PC-9 (cell line): ENCODE data around the gene ROS1. TPM values are rescaled to one million over a fixed set of nuclear protein-coding genes. Genes with fewer than 3 reads are reported as not detected.
"Not testable (repeated sequence)": the region's sequence is repeated elsewhere in the genome, so short reads cannot be mapped to it uniquely, and the experiment has no call there.

ENCODE experiments used
- BruUV-seq: library from RNA; stranded (reverse); fragments of 400-500 nt; replicated peaks from 2 replicates; lab custom pipeline; 2021; lab: Mats Ljungman, UMichigan
- CTCF ChIA-PET: fragments of 300-600 bp; sonication (Branson Sonifier 250); formaldehyde crosslinking; loops from one replicate; lab custom pipeline; 2022; ENCODE audit warnings: antibody characterized with exemption; lab: Charles Lee
- POLR2A ChIA-PET: fragments of 300-600 bp; sonication (Branson Sonifier 250); formaldehyde crosslinking; loops from one replicate; lab custom pipeline; 2022; ENCODE audit warnings: antibody characterized with exemption; ENCODE audit not compliant: unreplicated experiment; lab: Charles Lee
- DNase-seq, 2 experiments: peaks; one replicate each; pipeline versions ENCODE4 v3.0.0 to v3.0.0-alpha.2; 2015 to 2022; ENCODE audit warnings: mixed read lengths in 1 of 2
- H2AFZ ChIP-seq: fragments of 200-600 bp; sonication (generic); 2 replicates; pipeline ENCODE4 v1.8.1; 2017; ENCODE audit warnings: antibody characterized with exemption
- H3F3A ChIP-seq: fragments of 200-600 bp; sonication (generic); 2 replicates; pipeline ENCODE4 v1.8.1; 2017; ENCODE audit warnings: antibody characterized with exemption, mild to moderate bottlenecking, low read depth; ENCODE audit not compliant: insufficient read depth
- H3K27ac ChIP-seq: fragments of 200-600 bp; sonication (generic); 2 replicates; pipeline ENCODE4 v1.6.1; 2016; ENCODE audit warnings: mixed run types
- H3K27me3 ChIP-seq: fragments of 200-600 bp; sonication (generic); 2 replicates; pipeline ENCODE4 v1.6.1; 2016; ENCODE audit warnings: low read depth, mixed run types; ENCODE audit not compliant: insufficient read depth
- H3K36me3 ChIP-seq: fragments of 200-600 bp; sonication (generic); 2 replicates; pipeline ENCODE4 v1.6.1; 2016; ENCODE audit warnings: low read depth, mixed run types
- H3K4me1 ChIP-seq: fragments of 200-600 bp; sonication (generic); replicated peaks from 2 replicates; pipeline ENCODE4 v1.6.1; 2016; ENCODE audit warnings: mixed run types; ENCODE audit not compliant: insufficient read depth
- H3K4me2 ChIP-seq: fragments of 200-600 bp; sonication (generic); 2 replicates; pipeline ENCODE4 v1.6.1; 2017; ENCODE audit warnings: mixed run types
- H3K4me3 ChIP-seq: fragments of 200-600 bp; sonication (generic); 2 replicates; pipeline ENCODE4 v1.6.1; 2016; ENCODE audit warnings: mixed run types
- H3K79me2 ChIP-seq: fragments of 200-600 bp; sonication (generic); 2 replicates; pipeline ENCODE4 v1.6.1; 2017; ENCODE audit warnings: low read depth, mixed run types
- H3K9me2 ChIP-seq: fragments of 200-600 bp; sonication (generic); 2 replicates; pipeline ENCODE4 v1.8.1; 2017; ENCODE audit warnings: mild to moderate bottlenecking; ENCODE audit not compliant: insufficient read depth
- H3K9me3 ChIP-seq: fragments of 200-600 bp; sonication (generic); 2 replicates; pipeline ENCODE4 v1.8.1; 2016; ENCODE audit warnings: low read depth; ENCODE audit not compliant: insufficient read depth
- H4K20me1 ChIP-seq: fragments of 200-600 bp; sonication (generic); 2 replicates; pipeline ENCODE4 v1.8.1; 2017; ENCODE audit not compliant: insufficient read depth
- intact Hi-C: fragments of 100-400 bp; cut with micrococcal nuclease; formaldehyde crosslinking; loops from one replicate; pipeline ENCODE4 v1.10.0; 2022; ENCODE audit not compliant: unreplicated experiment
- total RNA-seq: library from RNA; stranded (reverse); gene quantifications from 2 replicates; pipeline ENCODE4 v1.2.3, GENCODE V29; 2021

The ROS1 gene
- total RNA-seq, 1 experiment from 2014 or later: not detected

DNA sequence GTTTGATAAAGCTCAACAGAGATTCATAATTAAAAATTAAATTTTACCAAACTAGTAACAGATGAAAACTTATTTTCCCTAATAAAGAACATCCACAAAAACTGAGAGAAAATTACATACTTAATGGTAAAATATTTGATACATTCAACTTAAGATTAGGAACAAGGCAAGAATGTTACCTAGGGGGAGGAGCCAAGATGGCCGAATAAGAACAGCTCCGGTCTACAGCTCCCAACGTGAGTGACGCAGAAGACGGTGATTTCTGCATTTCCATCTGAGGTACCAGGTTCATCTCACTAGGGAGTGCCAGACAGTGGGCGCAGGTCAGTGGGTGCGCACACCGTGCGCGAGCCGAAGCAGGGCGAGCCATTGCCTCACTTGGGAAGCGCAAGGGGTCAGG, 181.2 kb downstream of the ROS1 start:
- H2AFZ ChIP-seq, H3K9me3 ChIP-seq, H3K27ac ChIP-seq, BruUV-seq, H3K4me3 ChIP-seq, H3K4me1 ChIP-seq, CTCF ChIA-PET, H3K9me2 ChIP-seq, H3K36me3 ChIP-seq, POLR2A ChIA-PET, H3K27me3 ChIP-seq, H3K79me2 ChIP-seq, H4K20me1 ChIP-seq, H3F3A ChIP-seq, H3K4me2 ChIP-seq, intact Hi-C loops, DNase-seq: not testable (repeated sequence)

Other genes starting within 250 kb of the ROS1 start
- gene VGLL2, start 160.4 kb downstream of the ROS1 start, total RNA-seq: not detected in 2 replicates
- 5.7 and 6.1 TPM in 2 replicates for gene DCBLD1, start 56.7 kb upstream of the ROS1 start, total RNA-seq
- 10.8 and 14.1 TPM in 2 replicates for gene GOPC, start 176.6 kb upstream of the ROS1 start, total RNA-seq
- gene NUS1, start 249.5 kb upstream of the ROS1 start, total RNA-seq: 17.0 and 22.2 TPM in 2 replicates